HEK293T (cell line): ENCODE data around the gene MFNG.

Source experiments
- FOXM1 ChIP-seq: fragments of 450-650 bp; IDR thresholded peaks from 2 replicates; pipeline ENCODE4 v1.6.1; 2017; ENCODE audit warnings: mild to moderate bottlenecking, borderline replicate concordance
- NFRKB ChIP-seq: fragments of 450-650 bp; IDR thresholded peaks from 2 replicates; pipeline ENCODE4 v1.6.1; 2016; ENCODE audit warnings: mild to moderate bottlenecking, moderate library complexity
- ZNF384 ChIP-seq: fragments of 450-650 bp; IDR thresholded peaks from 2 replicates; pipeline ENCODE4 v1.6.1; 2016

DNA sequence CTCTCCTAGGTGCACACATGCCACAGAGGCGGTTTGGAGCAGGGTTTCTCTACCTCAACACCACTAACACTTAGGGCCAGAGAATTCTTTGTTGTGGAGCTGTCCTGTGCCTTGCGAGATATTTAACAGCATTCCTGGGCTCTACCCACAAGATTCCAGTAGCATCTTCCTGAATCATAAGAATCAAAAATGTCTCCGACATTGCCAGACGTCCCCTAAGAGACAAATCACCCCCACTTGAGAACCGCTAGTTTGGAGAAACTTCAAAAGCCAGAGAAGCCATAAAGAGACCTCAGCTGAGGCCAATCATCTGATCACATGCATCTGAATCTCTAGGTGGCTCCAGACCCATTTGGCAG, 16.1 kb downstream of the MFNG start:
- TF ChIP-seq ZNF384 (no peak), FOXM1 (no peak), NFRKB (no peak)
